Subcutaneous adipose tissue (tissue), 4 donors: ENCODE data around the gene PNMT. TPM values are rescaled to one million over a fixed set of nuclear protein-coding genes. Genes with fewer than 3 reads are reported as not detected.

ENCODE experiments used
- total RNA-seq, 4 donors: library from RNA; depleted of rRNA; stranded (reverse); fragments of >200 nt; gene quantifications; one replicate each; pipeline ENCODE4 v1.1.0, GENCODE V29; 2016
- TF ChIP-seq, protein P1 (sequence below): fragments of 450-650 bp; IDR thresholded peaks from one replicate; pipeline ENCODE4 v1.5.1; 2016; ENCODE audit warnings: low read depth, mild to moderate bottlenecking, control low read depth, antibody characterized with exemption, moderate library complexity

The PNMT gene
- total RNA-seq, 4 donors from 2014 or later, result 2.0 to 7.3 (median 4.2) TPM

DNA sequence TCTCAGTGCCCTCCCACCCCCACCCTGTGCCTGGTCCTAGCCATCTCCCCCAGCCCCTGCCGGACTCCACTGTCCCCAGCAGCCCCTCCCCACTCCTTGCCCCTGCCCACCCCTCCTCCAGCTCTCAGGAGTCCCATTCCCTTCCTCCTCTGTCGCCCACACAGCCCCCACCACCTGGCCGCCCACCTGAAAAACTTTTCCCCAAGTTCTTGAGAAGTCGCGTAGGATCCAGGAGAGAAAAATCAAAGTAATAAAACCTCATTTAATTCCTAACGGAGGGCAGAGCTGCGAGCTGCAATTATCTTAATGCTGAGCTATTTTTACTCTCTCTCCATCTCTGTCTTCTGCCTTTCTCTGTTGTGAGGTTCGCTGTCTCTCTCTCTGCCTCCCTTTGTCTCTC, 43.9 kb upstream of the PNMT start:
- TF ChIP-seq, protein P1, sequence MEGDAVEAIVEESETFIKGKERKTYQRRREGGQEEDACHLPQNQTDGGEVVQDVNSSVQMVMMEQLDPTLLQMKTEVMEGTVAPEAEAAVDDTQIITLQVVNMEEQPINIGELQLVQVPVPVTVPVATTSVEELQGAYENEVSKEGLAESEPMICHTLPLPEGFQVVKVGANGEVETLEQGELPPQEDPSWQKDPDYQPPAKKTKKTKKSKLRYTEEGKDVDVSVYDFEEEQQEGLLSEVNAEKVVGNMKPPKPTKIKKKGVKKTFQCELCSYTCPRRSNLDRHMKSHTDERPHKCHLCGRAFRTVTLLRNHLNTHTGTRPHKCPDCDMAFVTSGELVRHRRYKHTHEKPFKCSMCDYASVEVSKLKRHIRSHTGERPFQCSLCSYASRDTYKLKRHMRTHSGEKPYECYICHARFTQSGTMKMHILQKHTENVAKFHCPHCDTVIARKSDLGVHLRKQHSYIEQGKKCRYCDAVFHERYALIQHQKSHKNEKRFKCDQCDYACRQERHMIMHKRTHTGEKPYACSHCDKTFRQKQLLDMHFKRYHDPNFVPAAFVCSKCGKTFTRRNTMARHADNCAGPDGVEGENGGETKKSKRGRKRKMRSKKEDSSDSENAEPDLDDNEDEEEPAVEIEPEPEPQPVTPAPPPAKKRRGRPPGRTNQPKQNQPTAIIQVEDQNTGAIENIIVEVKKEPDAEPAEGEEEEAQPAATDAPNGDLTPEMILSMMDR, result no peak

DNA sequence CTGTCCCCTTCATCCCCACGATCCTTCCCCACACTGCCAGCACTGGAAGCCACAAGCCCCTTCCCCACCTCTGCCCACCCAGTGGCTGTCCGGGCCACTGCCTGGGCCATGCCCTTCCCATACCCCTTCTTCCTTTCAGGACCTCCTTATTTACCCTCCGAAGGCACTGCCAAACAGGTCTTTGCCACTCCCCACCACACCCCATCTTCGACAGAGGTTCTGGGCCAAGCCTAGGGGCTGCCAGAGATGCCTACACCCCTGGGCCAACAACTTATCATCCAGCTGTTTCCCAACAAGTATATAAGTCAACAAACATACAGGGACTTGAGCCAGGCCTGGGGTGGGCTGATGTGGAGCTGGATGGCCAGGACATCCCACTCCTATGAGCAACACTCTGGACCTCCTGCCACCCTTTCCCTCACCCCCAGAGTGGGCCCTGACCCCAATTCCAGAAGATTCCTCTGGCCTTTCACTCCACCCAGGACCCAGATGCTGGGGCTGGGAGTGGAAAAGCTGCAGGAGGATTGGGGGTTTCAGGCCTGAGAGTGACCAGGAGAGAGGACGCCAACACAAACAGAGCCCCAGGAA, 43.0 kb upstream of the PNMT start:
- TF ChIP-seq, protein P1, result no peak

DNA sequence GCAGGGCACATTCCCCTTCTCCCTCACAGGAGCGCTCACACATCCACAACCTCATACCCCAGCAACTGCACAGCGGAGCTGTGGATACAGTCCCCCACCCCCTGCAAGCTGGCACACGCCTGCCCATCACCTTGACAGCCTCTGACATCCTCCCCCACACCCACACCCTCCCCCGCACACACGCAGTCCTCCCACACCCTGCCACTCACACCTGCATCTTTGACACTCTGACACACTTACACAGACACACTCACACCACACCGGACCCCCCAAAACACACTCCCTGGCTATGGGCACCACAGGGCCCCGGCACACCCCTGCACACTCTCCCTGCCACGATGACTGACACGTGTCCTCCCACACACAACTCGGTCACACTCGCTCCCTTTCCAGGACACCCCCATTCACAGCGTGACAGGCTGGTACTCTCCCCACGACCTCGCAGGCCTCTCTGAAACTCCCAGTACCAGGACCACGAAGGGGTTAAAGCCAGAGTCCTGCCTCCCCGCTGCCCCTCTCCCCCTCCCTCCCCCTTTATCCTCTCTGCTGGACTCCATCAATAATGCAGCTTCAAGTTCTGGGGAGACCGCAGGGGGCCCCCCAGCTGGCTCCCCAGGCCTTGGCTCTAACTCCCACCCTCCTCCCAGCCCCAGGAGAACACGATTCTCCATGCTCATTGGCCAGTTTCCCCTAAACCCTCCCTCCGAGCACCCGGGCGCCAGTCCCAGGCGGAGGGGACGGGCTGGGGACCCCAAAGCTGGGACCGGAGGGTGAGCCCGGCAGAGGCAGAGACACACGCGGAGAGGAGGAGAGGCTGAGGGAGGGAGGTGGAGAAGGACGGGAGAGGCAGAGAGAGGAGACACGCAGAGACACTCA, 41.8 kb upstream of the PNMT start, which contains the start of gene PPP1R1B:
Gene PPP1R1B, plus strand, starts transcription at position 782 of the 876 bp plus-strand sequence. CDS start 441 bp downstream, outside the sequence.
- TF ChIP-seq, protein P1, result no peak

DNA sequence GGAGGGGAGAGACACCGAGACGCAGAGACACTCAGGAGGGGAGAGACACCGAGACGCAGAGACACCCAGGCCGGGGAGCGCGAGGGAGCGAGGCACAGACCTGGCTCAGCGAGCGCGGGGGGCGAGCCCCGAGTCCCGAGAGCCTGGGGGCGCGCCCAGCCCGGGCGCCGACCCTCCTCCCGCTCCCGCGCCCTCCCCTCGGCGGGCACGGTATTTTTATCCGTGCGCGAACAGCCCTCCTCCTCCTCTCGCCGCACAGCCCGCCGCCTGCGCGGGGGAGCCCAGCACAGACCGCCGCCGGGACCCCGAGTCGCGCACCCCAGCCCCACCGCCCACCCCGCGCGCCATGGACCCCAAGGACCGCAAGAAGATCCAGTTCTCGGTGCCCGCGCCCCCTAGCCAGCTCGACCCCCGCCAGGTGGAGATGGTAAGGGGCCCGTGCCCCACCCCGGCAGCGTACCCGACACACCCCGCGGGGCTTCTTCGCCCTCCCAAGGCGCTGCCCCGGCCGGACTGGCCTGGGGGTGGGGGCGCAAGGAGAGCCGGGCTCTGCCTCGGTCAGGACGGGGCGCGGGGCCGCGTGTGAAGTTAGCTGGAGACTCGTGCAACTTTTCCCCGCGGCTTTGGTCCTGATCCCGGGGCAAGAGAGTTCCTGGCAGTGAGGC, 41.1 kb upstream of the PNMT start:
- TF ChIP-seq, protein P1, result no peak

DNA sequence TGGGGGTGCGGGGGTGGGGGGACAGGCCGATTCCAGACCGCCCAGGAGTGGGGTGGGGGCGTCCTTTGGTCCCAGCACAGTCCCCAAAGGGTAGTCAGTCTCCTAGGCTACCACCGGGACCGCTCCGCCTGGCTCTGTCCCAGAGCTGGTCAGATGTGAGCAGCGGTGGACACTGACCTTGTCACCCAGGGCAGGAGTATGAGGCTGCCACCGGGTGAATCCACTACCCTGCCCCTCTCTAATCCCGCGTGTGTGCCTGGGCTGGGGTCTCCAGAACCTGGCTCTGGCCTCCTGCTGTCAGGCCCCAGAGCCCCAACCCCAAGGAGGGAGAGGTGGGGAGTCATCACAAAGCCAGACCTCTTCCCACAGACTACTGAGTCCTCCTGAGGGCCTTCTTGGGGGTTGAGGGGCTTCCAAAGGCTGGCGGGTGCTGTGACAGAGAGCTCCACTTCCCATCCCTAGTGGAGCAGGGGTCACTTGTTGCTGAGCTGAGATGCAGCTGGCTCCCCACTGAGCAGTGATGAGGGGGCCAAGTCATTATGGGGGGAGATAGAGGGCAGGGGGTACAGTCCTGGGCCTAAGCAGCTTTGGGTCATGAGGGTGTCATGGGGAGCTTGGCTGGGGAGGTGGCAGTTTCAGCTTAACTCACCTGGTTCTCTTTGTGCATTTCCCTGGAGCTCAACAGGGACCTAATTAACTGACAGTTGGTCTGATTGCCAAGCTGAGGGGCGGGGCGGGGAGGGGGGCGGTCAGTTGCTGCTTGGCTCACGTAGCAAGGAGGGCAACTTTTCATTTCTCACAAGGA, 40.3 kb upstream of the PNMT start:
- TF ChIP-seq, protein P1, result no peak

DNA sequence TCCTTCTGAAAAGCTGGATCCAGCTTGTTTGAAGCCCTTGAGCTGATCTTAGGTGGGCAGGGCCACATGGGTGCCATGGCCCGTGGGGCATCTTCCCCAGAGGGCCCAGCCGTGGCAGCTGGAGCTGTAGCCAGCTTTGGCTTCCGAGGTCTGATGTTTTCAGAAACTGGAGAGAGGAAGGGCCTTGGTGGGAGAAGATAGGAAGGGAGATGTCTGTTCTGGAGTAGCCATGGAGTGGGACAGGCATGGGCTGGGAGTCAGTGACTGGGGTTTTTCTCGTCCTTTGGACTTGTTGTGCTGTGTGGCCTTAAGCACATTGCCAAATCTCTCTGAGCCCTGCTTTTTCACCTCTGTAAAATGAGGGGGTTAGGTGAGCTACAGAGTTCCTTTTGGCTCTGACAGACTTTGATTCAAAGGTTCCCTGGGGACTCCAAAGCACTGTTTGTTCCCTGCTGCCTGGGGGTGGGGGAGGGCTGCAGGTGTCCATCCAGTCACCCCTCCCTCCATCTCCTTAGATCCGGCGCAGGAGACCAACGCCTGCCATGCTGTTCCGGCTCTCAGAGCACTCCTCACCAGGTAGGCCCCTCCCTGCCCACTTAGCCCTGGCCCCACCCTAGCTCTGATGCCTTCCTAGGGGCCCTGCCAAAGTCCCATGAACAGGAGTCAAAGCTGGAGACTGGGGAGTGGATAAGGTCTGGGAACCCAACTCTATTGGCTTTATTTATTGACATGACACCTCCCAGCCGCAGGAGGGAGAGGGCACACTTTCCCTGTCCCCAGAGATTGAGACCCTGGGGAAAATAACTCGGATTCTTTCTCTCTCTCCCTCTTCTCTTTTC, 39.4 kb upstream of the PNMT start:
- TF ChIP-seq, protein P1, result no peak
